Measurements from ENCODE around the gene MYOCD.

DNA sequence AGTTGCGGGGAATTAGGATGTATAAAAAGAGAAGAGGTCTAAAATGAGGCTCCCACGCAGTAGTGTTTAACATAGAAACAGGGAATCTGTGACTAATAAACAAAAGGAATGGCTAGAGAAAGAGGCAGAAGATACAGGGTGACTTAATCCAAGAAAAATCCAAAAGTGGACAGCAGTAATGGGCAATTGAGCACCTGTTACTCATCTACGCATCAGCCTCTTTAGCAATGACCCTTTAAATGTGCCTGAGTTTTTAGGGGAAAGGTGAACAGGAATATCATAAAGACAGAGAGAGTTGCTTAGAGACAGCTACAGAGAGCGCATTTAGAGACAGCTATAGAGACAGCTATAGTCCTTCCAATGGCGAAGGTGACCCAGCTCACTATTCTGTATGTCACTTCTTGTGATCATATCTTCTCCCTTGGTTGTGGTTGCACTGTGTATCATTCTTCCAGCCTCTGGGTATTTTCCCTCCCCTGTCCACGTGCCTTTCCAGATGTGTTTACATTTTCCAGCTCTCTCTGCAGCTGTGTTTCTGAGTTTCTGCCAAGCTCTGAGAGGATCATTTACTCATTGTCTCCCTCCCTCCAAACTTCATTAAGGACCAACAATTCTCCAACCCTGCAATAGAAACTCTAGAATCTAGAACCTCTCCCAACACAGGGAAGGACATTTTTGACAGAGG, 61.5 kb downstream of the MYOCD start:
- TF ChIP-seq, protein P1, sequence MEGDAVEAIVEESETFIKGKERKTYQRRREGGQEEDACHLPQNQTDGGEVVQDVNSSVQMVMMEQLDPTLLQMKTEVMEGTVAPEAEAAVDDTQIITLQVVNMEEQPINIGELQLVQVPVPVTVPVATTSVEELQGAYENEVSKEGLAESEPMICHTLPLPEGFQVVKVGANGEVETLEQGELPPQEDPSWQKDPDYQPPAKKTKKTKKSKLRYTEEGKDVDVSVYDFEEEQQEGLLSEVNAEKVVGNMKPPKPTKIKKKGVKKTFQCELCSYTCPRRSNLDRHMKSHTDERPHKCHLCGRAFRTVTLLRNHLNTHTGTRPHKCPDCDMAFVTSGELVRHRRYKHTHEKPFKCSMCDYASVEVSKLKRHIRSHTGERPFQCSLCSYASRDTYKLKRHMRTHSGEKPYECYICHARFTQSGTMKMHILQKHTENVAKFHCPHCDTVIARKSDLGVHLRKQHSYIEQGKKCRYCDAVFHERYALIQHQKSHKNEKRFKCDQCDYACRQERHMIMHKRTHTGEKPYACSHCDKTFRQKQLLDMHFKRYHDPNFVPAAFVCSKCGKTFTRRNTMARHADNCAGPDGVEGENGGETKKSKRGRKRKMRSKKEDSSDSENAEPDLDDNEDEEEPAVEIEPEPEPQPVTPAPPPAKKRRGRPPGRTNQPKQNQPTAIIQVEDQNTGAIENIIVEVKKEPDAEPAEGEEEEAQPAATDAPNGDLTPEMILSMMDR (IDR thresholded peaks at IDR 0.05): no peak
- TF ChIP-seq POLR2A (IDR thresholded peaks at IDR 0.05): no peak
- no peak for TF ChIP-seq EP300 (IDR thresholded peaks at IDR 0.05)

Measured in tibial nerve (tissue), 4 donors.